ENCODE data around the gene COX19. TPM values are rescaled to one million over a fixed set of nuclear protein-coding genes. Genes with fewer than 3 reads are reported as not detected.

COX19 gene
- total RNA-seq, 2 donors from 2014 or later, result 2.8 to 5.5 TPM

- Histone ChIP-seq H3K4me1 (no peaks in the 10 kb centered on the region), H3K4me3 (no peak overlapping the region), H3K9me3 (no peaks in the 10 kb centered on the region), H3K27me3 (no peaks in the 10 kb centered on the region), H3K36me3 (peaks cover 5% of the 10 kb centered on the region), H3K27ac (no peak overlapping the region)
- no peak for TF ChIP-seq CTCF (IDR thresholded peaks at IDR 0.05)
- no peak for DNase-seq (ENCODE audit: low spot score)
Measured at GRCh38 chr7:999941-1000935, 24.9 kb upstream of the COX19 start.

GRCh38 chr7:999149-999879 is 24.0 kb upstream of the COX19 start:
- TF ChIP-seq CTCF (IDR thresholded peaks at IDR 0.05), result no peak
- peaks cover 5% of the 10 kb centered on the region for H3K36me3 ChIP-seq
- no peak overlapping the region for H3K27ac ChIP-seq
- no peaks in the 10 kb centered on the region for H3K4me1 ChIP-seq
- no peak overlapping the region for H3K4me3 ChIP-seq
- DNase-seq (ENCODE audit: low spot score), result no peak
- H3K9me3 ChIP-seq, result no peaks in the 10 kb centered on the region
- no peaks in the 10 kb centered on the region for H3K27me3 ChIP-seq

- no peaks in the 10 kb centered on the region for H3K27me3 ChIP-seq
- no peak for DNase-seq (ENCODE audit: low spot score)
- H3K9me3 ChIP-seq, result no peaks in the 10 kb centered on the region
- H3K27ac ChIP-seq, result no peak overlapping the region
- H3K4me1 ChIP-seq, result peaks cover 0 to 9% of the 10 kb centered on the region in 2 donors
- peaks cover 5% of the 10 kb centered on the region for H3K36me3 ChIP-seq
- TF ChIP-seq CTCF (IDR thresholded peaks at IDR 0.05), result no peak
- no peak overlapping the region for H3K4me3 ChIP-seq
Measured at GRCh38 chr7:997404-998395, 22.4 kb upstream of the COX19 start.

- H3K4me1 ChIP-seq, result peaks cover 0 to 10% of the 10 kb centered on the region in 2 donors
- no peak for TF ChIP-seq CTCF (IDR thresholded peaks at IDR 0.05)
- peaks cover 5% of the 10 kb centered on the region for H3K36me3 ChIP-seq
- H3K27ac ChIP-seq, result no peak overlapping the region
- H3K4me3 ChIP-seq, result no peak overlapping the region
- no peaks in the 10 kb centered on the region for H3K27me3 ChIP-seq
- DNase-seq (ENCODE audit: low spot score), result no peak
- no peaks in the 10 kb centered on the region for H3K9me3 ChIP-seq
Measured at GRCh38 chr7:996079-996872, 20.9 kb upstream of the COX19 start.
